Pancreas (tissue), 10 donors: ENCODE data around the gene ETF1. TPM values are rescaled to one million over a fixed set of nuclear protein-coding genes. Genes with fewer than 3 reads are reported as not detected.

Experiments
- ATAC-seq, 4 donors: fragments of 200-7000 bp; cut with Tn5 transposase; one replicate each; pipeline versions ENCODE4 v1.8.0 to v1.9.1; 2020; ENCODE audit warnings: mild to moderate bottlenecking in 4 of 4, moderate library complexity in 4 of 4
- DNase-seq, 6 donors: peaks; one replicate each; pipeline ENCODE4 v3.0.0-alpha.2; 2020
- FAIRE-seq: peaks from 2 replicates; lab custom pipeline; 2012; peaks lifted over from hg19 to GRCh38; lab: Jason Lieb, UNC
- H3K27ac ChIP-seq, 4 donors: fragments of 200-600 bp; sonication (generic); 1 replicate in 3 of 4; 2 replicates in 1 of 4; pipeline versions ENCODE4 v1.5.0 to v1.8.0; 2020
- H3K27me3 ChIP-seq, 4 donors: fragments of 200-600 bp; one replicate each; pipeline ENCODE4 v1.8.0; 2021
- H3K36me3 ChIP-seq, 3 donors: fragments of 200-600 bp; sonication (generic) in 1 of 3; one replicate each; pipeline versions ENCODE4 v1.5.0 to v1.8.0; 2020 to 2021
- H3K4me1 ChIP-seq, 3 donors: fragments of 200-600 bp; one replicate each; pipeline ENCODE4 v1.8.0; 2021
- H3K4me3 ChIP-seq, 4 donors: fragments of 200-600 bp; sonication (generic) in 2 of 4; one replicate each; pipeline versions ENCODE4 v1.5.0 to v1.8.0; 2020 to 2021
- H3K9me3 ChIP-seq, 4 donors: fragments of 200-600 bp; one replicate each; pipeline ENCODE4 v1.8.0; 2021
- WGBS, 2 donors: extraction: QIAGEN DNeasy Blood & Tissue Kit; methylation state at CpG; one replicate each; pipeline ENCODE4 v1.1.7; 2013; 5-methylcytosine and 5-hydroxymethylcytosine counted together
- intact Hi-C, 3 donors: fragments of 100-400 bp; cut with DNase I; formaldehyde crosslinking; loops; one replicate each; pipeline versions ENCODE4 v1.11.1 to v1.14.2; 2022
- polyA plus RNA-seq, 2 donors: library from polyadenylated mRNA; stranded (reverse); fragments of 200-250 nt; gene quantifications; one replicate each; pipeline ENCODE4 v1.2.3, GENCODE V29; 2013
- total RNA-seq, 6 donors: library from RNA; stranded (reverse); fragmentation: NEBNext Ultra II Directional in 4 of 6; extraction: Animal tissue kit (Norgen Biotek cat#: 25700) in 4 of 6; gene quantifications; one replicate each; pipeline versions ENCODE4 v1.2.1 to v1.2.4, GENCODE V29; 2021 to 2023
- TF ChIP-seq, protein P1 (sequence below), 4 donors: fragments of 200-600 bp; sonication (generic) in 3 of 4; IDR thresholded peaks; one replicate each; pipeline versions ENCODE4 v1.5.0 to v1.8.0; 2021; ENCODE audit warnings: antibody characterized with exemption in 4 of 4
- donor health status: healthy with polysubstance abuse.
- donor health status: DM: no; HTN: no; CAD: no; lungs with moderate emphysema.
- donor health status: DM: no; HTN: no; CAD: no.
- donor health status: control.
- donor health status: control.
- donor health status: Bipolar disorder and iron deficiency.
- donor health status: DM: yes; HTN: yes; CAD: no.
- donor health status: DM: no; HTN: no; CAD: no.
- donor health status: DM: no; HTN: no; CAD: no.
- donor health status: DM: yes; HTN: yes; CAD: no.

The ETF1 gene
- total and polyA plus RNA-seq, 8 donors: 14.7 to 54.0 (median 33.8) TPM

DNA sequence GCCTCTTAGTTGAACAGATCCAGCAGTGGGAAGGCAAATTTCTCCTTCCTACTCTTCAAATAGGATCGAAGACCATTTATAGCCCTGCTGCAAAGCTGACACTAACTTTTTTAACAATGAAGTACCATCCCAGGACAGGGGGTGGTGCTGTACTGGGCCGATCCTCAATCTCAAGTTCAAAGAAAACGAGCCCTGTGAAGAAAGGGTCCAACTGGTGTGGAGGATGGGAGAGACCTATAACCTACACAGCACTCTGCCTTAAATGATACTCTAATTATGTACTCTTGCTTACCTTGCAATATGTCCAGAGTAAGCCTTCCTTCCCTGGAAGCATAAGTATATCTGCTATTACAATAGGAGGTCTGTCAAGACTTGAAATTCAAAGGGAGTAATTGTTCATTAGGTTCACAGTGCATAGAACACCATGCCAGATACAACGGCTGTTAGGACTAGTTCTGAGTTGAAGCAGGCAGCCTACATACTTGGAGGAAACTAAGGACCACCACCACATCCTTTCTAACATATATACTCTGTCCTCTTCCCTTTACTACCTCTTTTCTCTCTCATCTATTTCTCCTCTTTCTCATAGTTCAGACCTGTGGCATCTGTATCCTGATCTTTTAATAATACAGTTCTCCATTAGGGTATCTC, 6.2 kb downstream of the ETF1 start:
- ATAC-seq (peak in 2 of 4 donors; percentile 31 to 45), FAIRE-seq (no peak), DNase-seq (no peak)
- WGBS, 2 donors: 38 to 55% methylated on average over 4 of the region's 4 CpGs
- peaks cover 17 to 31% (median 19%) of the 10 kb centered on the region in 3 donors for H3K4me1 ChIP-seq
- no peaks in the 10 kb centered on the region for H3K9me3 ChIP-seq
- intact Hi-C loops: no loop called here
- TF ChIP-seq, protein P1, sequence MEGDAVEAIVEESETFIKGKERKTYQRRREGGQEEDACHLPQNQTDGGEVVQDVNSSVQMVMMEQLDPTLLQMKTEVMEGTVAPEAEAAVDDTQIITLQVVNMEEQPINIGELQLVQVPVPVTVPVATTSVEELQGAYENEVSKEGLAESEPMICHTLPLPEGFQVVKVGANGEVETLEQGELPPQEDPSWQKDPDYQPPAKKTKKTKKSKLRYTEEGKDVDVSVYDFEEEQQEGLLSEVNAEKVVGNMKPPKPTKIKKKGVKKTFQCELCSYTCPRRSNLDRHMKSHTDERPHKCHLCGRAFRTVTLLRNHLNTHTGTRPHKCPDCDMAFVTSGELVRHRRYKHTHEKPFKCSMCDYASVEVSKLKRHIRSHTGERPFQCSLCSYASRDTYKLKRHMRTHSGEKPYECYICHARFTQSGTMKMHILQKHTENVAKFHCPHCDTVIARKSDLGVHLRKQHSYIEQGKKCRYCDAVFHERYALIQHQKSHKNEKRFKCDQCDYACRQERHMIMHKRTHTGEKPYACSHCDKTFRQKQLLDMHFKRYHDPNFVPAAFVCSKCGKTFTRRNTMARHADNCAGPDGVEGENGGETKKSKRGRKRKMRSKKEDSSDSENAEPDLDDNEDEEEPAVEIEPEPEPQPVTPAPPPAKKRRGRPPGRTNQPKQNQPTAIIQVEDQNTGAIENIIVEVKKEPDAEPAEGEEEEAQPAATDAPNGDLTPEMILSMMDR (IDR thresholded peaks at IDR 0.05): no peak
- H3K27me3 ChIP-seq: no peaks in the 10 kb centered on the region
- H3K4me3 ChIP-seq: no peak overlapping the region
- no peaks in the 10 kb centered on the region for H3K36me3 ChIP-seq
- H3K27ac ChIP-seq: no peak overlapping the region

DNA sequence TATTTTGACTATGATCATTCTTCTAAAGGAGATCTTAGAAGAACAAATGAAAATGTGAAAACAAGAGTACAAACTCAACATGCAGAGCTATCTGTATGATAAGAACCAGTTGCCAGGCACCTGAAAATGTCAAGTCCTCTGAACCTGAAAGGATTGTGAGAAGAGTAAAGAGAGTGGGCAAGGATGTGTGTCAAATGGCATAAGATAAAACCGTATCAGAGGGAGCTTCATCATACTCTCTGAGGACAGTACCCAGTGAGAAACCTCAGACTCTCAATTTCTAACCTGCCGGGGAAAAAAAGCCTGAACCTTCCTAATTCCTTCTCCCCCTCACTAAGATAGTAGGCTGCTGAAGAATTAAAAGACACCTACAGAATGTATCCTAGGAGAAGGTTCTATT, 6.8 kb downstream of the ETF1 start:
- no peak for DNase-seq
- no peak overlapping the region for H3K27ac ChIP-seq
- peaks cover 13 to 26% (median 15%) of the 10 kb centered on the region in 3 donors for H3K4me1 ChIP-seq
- no peaks in the 10 kb centered on the region for H3K36me3 ChIP-seq
- FAIRE-seq: no peak
- TF ChIP-seq, protein P1 (IDR thresholded peaks at IDR 0.05): no peak
- intact Hi-C loops: no loop called here
- ATAC-seq: peak in 1 of 4 donors; percentile 13
- no peaks in the 10 kb centered on the region for H3K9me3 ChIP-seq
- no peak overlapping the region for H3K4me3 ChIP-seq
- H3K27me3 ChIP-seq: no peaks in the 10 kb centered on the region
- WGBS, 2 donors: 47 to 59% methylated on average over 2 of the region's 2 CpGs

DNA sequence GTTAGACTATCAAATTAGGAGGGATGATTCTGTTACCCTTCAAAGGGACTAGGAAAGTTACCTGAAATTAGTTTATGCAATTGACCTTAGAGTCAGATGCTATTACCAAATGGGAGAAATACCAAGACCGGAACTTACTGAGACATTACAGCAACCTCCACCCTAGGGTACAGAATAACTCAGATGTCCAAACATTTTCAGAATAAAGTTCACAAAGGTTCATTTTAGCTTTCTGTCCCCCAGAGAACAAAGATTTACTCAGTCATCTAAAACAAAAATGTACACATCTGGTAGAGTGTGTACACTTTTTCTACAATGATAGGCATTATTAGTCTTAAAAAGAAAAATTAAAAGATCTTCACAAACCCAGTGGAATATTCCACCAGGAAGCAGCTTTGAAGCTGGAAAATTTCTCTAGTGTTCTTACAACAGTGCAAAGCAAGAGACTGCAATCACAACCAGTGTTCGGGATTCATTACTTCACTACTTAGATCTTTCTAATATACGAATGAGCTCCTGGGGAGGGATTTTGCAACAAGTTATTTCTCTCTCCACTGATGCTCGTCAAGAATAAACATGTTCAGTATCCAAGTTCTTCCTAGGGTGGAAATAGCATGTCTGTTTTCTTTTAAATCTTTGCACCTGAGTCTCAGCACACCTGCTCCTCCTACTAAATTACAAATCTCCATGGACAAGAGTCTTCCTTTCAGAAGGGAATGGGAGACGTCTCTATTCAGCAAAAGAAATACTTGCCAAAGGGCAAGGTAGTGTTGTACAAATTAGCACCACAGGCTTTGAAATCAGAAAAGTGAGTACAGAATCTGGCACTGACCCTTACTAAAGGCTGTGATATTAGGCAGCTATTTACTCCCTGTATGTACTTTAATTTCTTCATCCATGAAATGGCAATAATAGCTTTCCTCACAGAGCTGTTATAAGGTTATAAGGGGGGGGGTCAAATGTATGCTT, 8.8 kb downstream of the ETF1 start:
- TF ChIP-seq, protein P1 (IDR thresholded peaks at IDR 0.05): no peak
- no peaks in the 10 kb centered on the region for H3K9me3 ChIP-seq
- WGBS, 2 donors: 80 to 83% methylated on average over 5 of the region's 5 CpGs
- no peak for DNase-seq
- H3K27ac ChIP-seq: no peak overlapping the region
- intact Hi-C loops: no loop called here
- H3K4me1 ChIP-seq: peaks cover 0 to 17% (median 1%) of the 10 kb centered on the region in 3 donors
- no peaks in the 10 kb centered on the region for H3K36me3 ChIP-seq
- no peak for FAIRE-seq
- ATAC-seq: no peak
- H3K27me3 ChIP-seq: no peaks in the 10 kb centered on the region
- H3K4me3 ChIP-seq: no peak overlapping the region

DNA sequence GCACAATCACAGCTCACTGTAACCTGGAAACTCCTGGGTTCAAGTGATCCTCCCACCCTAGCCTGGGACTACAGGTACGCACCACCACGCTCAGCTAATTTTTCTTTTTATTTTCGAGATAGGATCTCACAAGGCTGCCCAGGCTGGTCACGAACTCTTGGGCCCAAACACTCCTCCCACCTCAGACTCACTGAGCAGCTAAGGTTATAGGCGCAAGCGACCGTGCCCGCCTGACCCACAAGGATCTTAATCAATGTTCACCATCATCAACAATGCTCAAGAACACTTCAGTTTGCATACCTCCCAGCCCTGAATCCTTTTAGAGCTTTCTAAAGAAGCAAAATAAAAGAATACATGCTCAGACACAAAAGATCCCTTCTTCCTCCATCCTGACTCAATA, 13.2 kb downstream of the ETF1 start:
- intact Hi-C loops: no loop called here
- ATAC-seq: no peak
- H3K4me1 ChIP-seq: peaks cover 5 to 8% (median 7%) of the 10 kb centered on the region in 3 donors
- no peaks in the 10 kb centered on the region for H3K27me3 ChIP-seq
- no peak overlapping the region for H3K4me3 ChIP-seq
- no peaks in the 10 kb centered on the region for H3K36me3 ChIP-seq
- no peak for DNase-seq
- no peak overlapping the region for H3K27ac ChIP-seq
- H3K9me3 ChIP-seq: no peaks in the 10 kb centered on the region
- FAIRE-seq: no peak
- TF ChIP-seq, protein P1 (IDR thresholded peaks at IDR 0.05): no peak
- WGBS, 2 donors: 93% methylated on average over 8 of the region's 8 CpGs
